A549 (cell line): ENCODE results near the gene RCCD1.
A peak's percentile ranks its signal among the peaks of the same experiment; 100 is the strongest.

Experiments
- CEBPB ChIP-seq, 2 experiments: fragments of >200 bp in 1 of 2; sonication (Bioruptor Twin) in 1 of 2; formaldehyde crosslinking in 1 of 2; IDR thresholded peaks; 2 replicates each; pipeline ENCODE4 v1.6.1; 2012 to 2016
- CTCF ChIP-seq: fragments of >200 bp; sonication (Bioruptor Twin); formaldehyde crosslinking; IDR thresholded peaks from 3 replicates; pipeline ENCODE4 v1.5.1; 2016
- MAX ChIP-seq: IDR thresholded peaks from 2 replicates; pipeline ENCODE4 v1.6.1; 2012
- SREBF2 ChIP-seq: fragments of 450-650 bp; IDR thresholded peaks from 2 replicates; pipeline ENCODE4 v1.6.1; 2014; ENCODE audit warnings: mild to moderate bottlenecking, moderate library complexity
- TF ChIP-seq, protein P1 (sequence below): fragments of 450-650 bp; IDR thresholded peaks from 2 replicates; pipeline ENCODE4 v1.6.1; 2014; ENCODE audit warnings: antibody characterized with exemption

DNA sequence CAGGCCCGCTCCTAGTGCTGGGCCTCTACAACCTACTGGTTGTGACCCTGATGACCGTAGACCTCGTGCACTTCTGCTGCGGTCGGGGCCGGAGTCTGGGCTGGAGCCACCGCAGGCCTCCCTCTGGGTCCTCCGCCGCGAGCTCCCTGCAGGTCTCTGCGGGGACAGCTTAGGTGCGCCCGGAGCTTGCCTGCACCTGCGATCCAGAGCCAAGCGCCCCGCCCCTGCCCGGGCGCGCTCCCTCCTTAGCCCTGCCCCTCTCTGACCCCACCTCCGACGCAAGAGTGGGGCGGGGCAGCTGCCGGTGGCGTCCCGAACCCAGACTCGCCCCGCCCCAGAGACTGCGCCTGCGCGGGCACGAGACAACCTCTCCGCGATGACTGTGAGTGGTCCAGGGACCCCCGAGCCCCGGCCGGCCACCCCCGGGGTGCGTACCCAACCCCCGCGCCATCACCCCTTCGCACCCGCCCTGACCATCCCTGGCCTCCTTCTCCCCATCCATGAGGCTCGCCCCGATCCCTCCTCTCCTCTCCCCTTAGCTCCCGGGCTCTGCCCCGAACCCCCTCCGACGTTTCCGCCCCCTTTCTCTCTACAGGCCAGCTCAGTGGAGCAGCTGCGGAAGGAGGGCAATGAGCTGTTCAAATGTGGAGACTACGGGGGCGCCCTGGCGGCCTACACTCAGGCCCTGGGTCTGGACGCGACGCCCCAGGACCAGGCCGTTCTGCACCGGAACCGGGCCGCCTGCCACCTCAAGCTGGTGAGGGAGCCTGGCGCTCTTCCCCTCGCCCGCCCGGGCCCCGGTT lies 19.5 kb upstream of the RCCD1 start, which contains the start of gene UNC45A:
- TF ChIP-seq, protein P1, sequence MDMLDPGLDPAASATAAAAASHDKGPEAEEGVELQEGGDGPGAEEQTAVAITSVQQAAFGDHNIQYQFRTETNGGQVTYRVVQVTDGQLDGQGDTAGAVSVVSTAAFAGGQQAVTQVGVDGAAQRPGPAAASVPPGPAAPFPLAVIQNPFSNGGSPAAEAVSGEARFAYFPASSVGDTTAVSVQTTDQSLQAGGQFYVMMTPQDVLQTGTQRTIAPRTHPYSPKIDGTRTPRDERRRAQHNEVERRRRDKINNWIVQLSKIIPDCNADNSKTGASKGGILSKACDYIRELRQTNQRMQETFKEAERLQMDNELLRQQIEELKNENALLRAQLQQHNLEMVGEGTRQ, result 0 out of 2 replicates have a peak, but pooled peaks have one; percentile 3
- TF ChIP-seq CTCF (no peak), MAX (peak; percentile 55), CEBPB (IDR thresholded peaks at IDR 0.05) (no peak), SREBF2 (no peak)
